ENCODE measurements around the gene BCL2L13.

Gene BCL2L13

GRCh38 chr22:17773606-17774205 is 135.1 kb downstream of the BCL2L13 start:
- CTCF ChIA-PET: interaction anchor here (0.8 to 2.2 kb wide), 3 partner anchors 8 to 31 kb away, joined by 3 to 10 read pairs (median 3); no protein-coding TSS in a partner anchor
- POLR2A ChIA-PET: interaction anchor here (0.7 to 1.9 kb wide), 5 partner anchors 9 to 31 kb away, joined by 3 to 16 read pairs (median 6); no protein-coding TSS in a partner anchor
- TF ChIP-seq FOXK2 (IDR thresholded peaks at IDR 0.05) (no peak), CTBP1 (IDR thresholded peaks at IDR 0.05; ENCODE audit: borderline replicate concordance) (peak; percentile 12; the same call in 1 of the 2 replicates), NFRKB (IDR thresholded peaks at IDR 0.05) (no peak)
- DNase-seq (ENCODE audit: extremely low spot score): peak; percentile 67

- CTCF ChIA-PET: interaction anchor here (1.2 to 1.3 kb wide), 2 partner anchors 11 to 32 kb away, joined by 3 to 4 read pairs; no protein-coding TSS in a partner anchor
- TF ChIP-seq FOXM1 (IDR thresholded peaks at IDR 0.05; ENCODE audit: borderline replicate concordance) (no peak), PKNOX1 (IDR thresholded peaks at IDR 0.05) (no peak), BHLHE40 (IDR thresholded peaks at IDR 0.05; ENCODE audit: borderline replicate concordance) (no peak), FOXA1 (IDR thresholded peaks at IDR 0.05) (no peak), TARDBP (IDR thresholded peaks at IDR 0.05) (no peak), LEF1 (IDR thresholded peaks at IDR 0.05; ENCODE audit: borderline replicate concordance) (no peak), ZNF384 (IDR thresholded peaks at IDR 0.05) (no peak), NFRKB (IDR thresholded peaks at IDR 0.05) (no peak), FOXK2 (IDR thresholded peaks at IDR 0.05) (no peak), L3MBTL2 (conservative IDR thresholded peaks at IDR 0.05) (no peak), SP1 (IDR thresholded peaks at IDR 0.05) (no peak), HDGF (IDR thresholded peaks at IDR 0.05; ENCODE audit: borderline replicate concordance) (no peak), SUZ12 (IDR thresholded peaks at IDR 0.05) (no peak), CTBP1 (IDR thresholded peaks at IDR 0.05; ENCODE audit: borderline replicate concordance) (no peak)
- DNase-seq (ENCODE audit: extremely low spot score): peak; percentile 54
- POLR2A ChIA-PET: interaction anchor here (0.6 to 1.9 kb wide), 5 partner anchors 10 to 124 kb away, joined by 3 to 16 read pairs (median 6); no protein-coding TSS in a partner anchor
Observed at GRCh38 chr22:17774206-17774925, 135.8 kb downstream of the BCL2L13 start, which contains the start of gene BID. TSS of gene BID (minus strand) at chr22:17774469. CDS start at chr22:17750116, 24,353 bp downstream.

GRCh38 chr22:17774926-17775685 is 136.5 kb downstream of the BCL2L13 start:
- ChIA-PET CTCF (interaction anchor here (1.2 kb wide), 1 partner anchor 10 kb away, joined by 4 read pairs; no protein-coding TSS in a partner anchor), POLR2A (interaction anchor here (0.6 to 1.9 kb wide), 3 partner anchors 10 to 124 kb away, joined by 3 to 6 read pairs (median 6); no protein-coding TSS in a partner anchor)
- TF ChIP-seq FOXK2 (IDR thresholded peaks at IDR 0.05) (no peak), SUZ12 (IDR thresholded peaks at IDR 0.05) (no peak), ELF4 (IDR thresholded peaks at IDR 0.05) (no peak), SP1 (IDR thresholded peaks at IDR 0.05) (no peak), L3MBTL2 (conservative IDR thresholded peaks at IDR 0.05) (no peak), FOXM1 (IDR thresholded peaks at IDR 0.05; ENCODE audit: borderline replicate concordance) (no peak), BHLHE40 (IDR thresholded peaks at IDR 0.05; ENCODE audit: borderline replicate concordance) (no peak), LEF1 (IDR thresholded peaks at IDR 0.05; ENCODE audit: borderline replicate concordance) (no peak), ZNF384 (IDR thresholded peaks at IDR 0.05) (no peak)
- DNase-seq (ENCODE audit: extremely low spot score): no peak

GRCh38 chr22:17775781-17776465 is 137.4 kb downstream of the BCL2L13 start:
- CTCF ChIA-PET: interaction anchor here (1.4 kb wide), 1 partner anchor 9 kb away, joined by 5 read pairs; no protein-coding TSS in a partner anchor
- TF ChIP-seq ZNF384 (IDR thresholded peaks at IDR 0.05): no peak
- TF ChIP-seq BHLHE40 (IDR thresholded peaks at IDR 0.05; ENCODE audit: borderline replicate concordance): no peak
- TF ChIP-seq HDGF (IDR thresholded peaks at IDR 0.05; ENCODE audit: borderline replicate concordance): no peak
- no peak for TF ChIP-seq ARNT (IDR thresholded peaks at IDR 0.05)
- no peak for TF ChIP-seq NFRKB (IDR thresholded peaks at IDR 0.05)
- no peak for TF ChIP-seq SUZ12 (IDR thresholded peaks at IDR 0.05)
- TF ChIP-seq FOXK2 (IDR thresholded peaks at IDR 0.05): no peak
- DNase-seq (ENCODE audit: extremely low spot score): no peak
- POLR2A ChIA-PET: no interaction called here

- TF ChIP-seq FOXM1 (IDR thresholded peaks at IDR 0.05; ENCODE audit: borderline replicate concordance) (no peak), FOXA1 (IDR thresholded peaks at IDR 0.05) (no peak), SUZ12 (IDR thresholded peaks at IDR 0.05) (no peak), FOXK2 (IDR thresholded peaks at IDR 0.05) (no peak), ZNF384 (IDR thresholded peaks at IDR 0.05) (no peak), SP1 (IDR thresholded peaks at IDR 0.05) (no peak), LEF1 (IDR thresholded peaks at IDR 0.05; ENCODE audit: borderline replicate concordance) (no peak), CTBP1 (IDR thresholded peaks at IDR 0.05; ENCODE audit: borderline replicate concordance) (no peak), ELF4 (IDR thresholded peaks at IDR 0.05) (no peak), NFRKB (IDR thresholded peaks at IDR 0.05) (no peak), BHLHE40 (IDR thresholded peaks at IDR 0.05; ENCODE audit: borderline replicate concordance) (no peak), PKNOX1 (IDR thresholded peaks at IDR 0.05) (no peak), TARDBP (IDR thresholded peaks at IDR 0.05) (no peak), ARNT (IDR thresholded peaks at IDR 0.05) (no peak), L3MBTL2 (conservative IDR thresholded peaks at IDR 0.05) (no peak)
- POLR2A ChIA-PET: no interaction called here
- CTCF ChIA-PET: interaction anchor here (1.4 kb wide), 1 partner anchor 8 kb away, joined by 5 read pairs; no protein-coding TSS in a partner anchor
- no peak for DNase-seq (ENCODE audit: extremely low spot score)
Observed at GRCh38 chr22:17777005-17777716, 138.6 kb downstream of the BCL2L13 start.

Data from HEK293T (cell line).